HCT116 (cell line): Measurements from ENCODE around the gene COL26A1. TPM values are rescaled to one million over a fixed set of nuclear protein-coding genes. Genes with fewer than 3 reads are reported as not detected.

Source experiments
- ATAC-seq: fragments of 200-7000 bp; cut with Tn5 transposase; 2 replicates; pipeline ENCODE4 v1.9.1; 2020; ENCODE audit warnings: mild to moderate bottlenecking, moderate library complexity
- BruUV-seq: library from RNA; stranded (reverse); fragments of 400-500 nt; replicated peaks from 2 replicates; lab custom pipeline; 2021; lab: Mats Ljungman, UMichigan
- CTCF ChIA-PET: fragments of 300-600 bp; sonication (Branson Sonifier 250); formaldehyde crosslinking; loops from one replicate; lab custom pipeline; 2021; ENCODE audit warnings: antibody characterized with exemption; lab: Charles Lee
- POLR2A ChIA-PET: fragments of 300-600, 350-600 bp; sonication (Branson Sonifier 250); formaldehyde crosslinking; loops from one replicate; lab custom pipeline; 2021; ENCODE audit warnings: antibody characterized with exemption; lab: Charles Lee
- RAD21 ChIA-PET, 2 experiments: fragments of 300-600 bp; sonication (Branson Sonifier 250); formaldehyde crosslinking; loops; one replicate each; lab custom pipeline; 2023; ENCODE audit warnings: low total read pairs in 2 of 2; ENCODE audit not compliant: uncharacterized antibody in 2 of 2, unreplicated experiment in 2 of 2, low non-redundant PET in 1 of 2; lab: Charles Lee
- DNase-seq: peaks from one replicate; pipeline ENCODE4 v3.0.0-alpha.2; 2010; ENCODE audit warnings: low read depth, low spot score
- H2AFZ ChIP-seq: fragments of 200-600 bp; shearing (Covaris generic), sonication (generic); 2 replicates; pipeline ENCODE4 v1.6.1; 2017; ENCODE audit warnings: low read depth, mixed run types, mixed read lengths, antibody characterized with exemption, low read length; ENCODE audit not compliant: poor library complexity, severe bottlenecking
- H3K27ac ChIP-seq: 2 replicates; pipeline ENCODE4 v1.5.1; 2012; ENCODE audit warnings: low read depth, low read length
- H3K27me3 ChIP-seq: fragments of 200-600 bp; sonication (generic); 2 replicates; pipeline ENCODE4 v1.6.1; 2016; ENCODE audit warnings: mixed run types, low read length, mixed read lengths; ENCODE audit not compliant: insufficient read depth
- H3K36me3 ChIP-seq, 2 experiments: fragments of 200-500 bp in 1 of 2; fragments of 200-600 bp in 1 of 2; sonication (Bioruptor generic) in 1 of 2; sonication (generic) in 1 of 2; 2 replicates each; pipeline versions ENCODE4 v1.5.1 to v1.6.1; 2014 to 2016; ENCODE audit warnings: low read length in 2 of 2, inconsistent platforms in 1 of 2, mixed read lengths in 1 of 2, mixed run types in 1 of 2; ENCODE audit not compliant: insufficient read depth in 2 of 2, control insufficient read depth in 1 of 2
- H3K4me1 ChIP-seq, 2 experiments: fragments of 200-600 bp in 1 of 2; sonication (generic) in 1 of 2; 2 replicates each; pipeline versions ENCODE4 v1.5.1 to v1.6.1; 2012 to 2017; ENCODE audit warnings: low read length in 2 of 2, inconsistent platforms in 1 of 2, mild to moderate bottlenecking in 1 of 2, mixed read lengths in 1 of 2, mixed run types in 1 of 2, moderate library complexity in 1 of 2; ENCODE audit not compliant: insufficient read depth in 2 of 2, control insufficient read depth in 1 of 2
- H3K4me2 ChIP-seq: fragments of 200-600 bp; sonication (generic); 2 replicates; pipeline ENCODE4 v1.6.1; 2017; ENCODE audit warnings: mixed run types, low read length, mixed read lengths
- H3K4me3 ChIP-seq, 2 experiments: fragments of 200-600 bp in 1 of 2; sonication (generic) in 1 of 2; replicated peaks in 1 of 2; 2 replicates each; pipeline ENCODE4 v1.5.1; 2011 to 2016; ENCODE audit warnings: low read length in 2 of 2, control low read depth in 1 of 2, low read depth in 1 of 2, mild to moderate bottlenecking in 1 of 2, mixed read lengths in 1 of 2, mixed run types in 1 of 2
- H3K79me2 ChIP-seq: fragments of 200-600 bp; sonication (generic); 2 replicates; pipeline ENCODE4 v1.6.1; 2017; ENCODE audit warnings: mild to moderate bottlenecking, mixed run types, low read length, moderate library complexity, mixed read lengths; ENCODE audit not compliant: insufficient read depth
- H3K9ac ChIP-seq: fragments of 200-600 bp; sonication (generic); 2 replicates; pipeline ENCODE4 v1.6.1; 2016; ENCODE audit warnings: low read length, mixed read lengths
- H3K9me2 ChIP-seq: fragments of 200-600 bp; sonication (generic), shearing (Covaris generic); 2 replicates; pipeline ENCODE4 v1.6.1; 2017; ENCODE audit warnings: mixed run types, mild to moderate bottlenecking, moderate library complexity; ENCODE audit not compliant: insufficient read depth
- H3K9me3 ChIP-seq, 2 experiments: fragments of 200-500 bp in 1 of 2; fragments of 200-600 bp in 1 of 2; sonication (Bioruptor generic) in 1 of 2; sonication (generic) in 1 of 2; 2 replicates each; pipeline ENCODE4 v1.6.1; 2014 to 2017; ENCODE audit warnings: low read length in 2 of 2, mixed read lengths in 2 of 2, inconsistent platforms in 1 of 2, low read depth in 1 of 2, mild to moderate bottlenecking in 1 of 2, mixed run types in 1 of 2, moderate library complexity in 1 of 2; ENCODE audit not compliant: control insufficient read depth in 1 of 2, insufficient read depth in 1 of 2
- H4K20me1 ChIP-seq: fragments of 200-600 bp; sonication (generic), shearing (Covaris generic); 2 replicates; pipeline ENCODE4 v1.6.1; 2017; ENCODE audit warnings: mixed run types, mild to moderate bottlenecking, moderate library complexity; ENCODE audit not compliant: insufficient read depth
- CBX3 ChIP-seq: IDR thresholded peaks from 2 replicates; pipeline ENCODE4 v1.6.1; 2012; ENCODE audit warnings: low read depth
- CTCF ChIP-seq, 3 experiments: fragments of 200-600 bp in 1 of 3; sonication (generic) in 1 of 3; IDR thresholded peaks in 2 of 3; conservative IDR thresholded peaks in 1 of 3; 2 replicates each; pipeline ENCODE4 v1.5.1; 2012 to 2017; ENCODE audit warnings: low read depth in 2 of 3, low read length in 2 of 3, antibody characterized with exemption in 1 of 3, borderline replicate concordance in 1 of 3, control low read depth in 1 of 3, mild to moderate bottlenecking in 1 of 3, mixed read lengths in 1 of 3, mixed run types in 1 of 3, moderate library complexity in 1 of 3; ENCODE audit not compliant: insufficient read depth in 1 of 3
- EGR1 ChIP-seq: IDR thresholded peaks from 2 replicates; pipeline ENCODE4 v1.6.1; 2012; ENCODE audit warnings: low read depth
- EZH2 ChIP-seq: fragments of 200-600 bp; sonication (generic); IDR thresholded peaks from 2 replicates; pipeline ENCODE4 v1.6.1; 2017; ENCODE audit warnings: antibody characterized with exemption, mixed run types
- FOSL1 ChIP-seq: IDR thresholded peaks from 2 replicates; pipeline ENCODE4 v1.6.1; 2012; ENCODE audit warnings: low read depth
- MAX ChIP-seq: IDR thresholded peaks from 2 replicates; pipeline ENCODE4 v1.6.1; 2012
- POLR2A ChIP-seq: IDR thresholded peaks from 2 replicates; pipeline ENCODE4 v1.7.0; 2011; ENCODE audit warnings: borderline replicate concordance; ENCODE audit not compliant: insufficient read depth, insufficient read length; ENCODE audit errors: extremely low read depth
- POLR2AphosphoS5 ChIP-seq: IDR thresholded peaks from 2 replicates; pipeline ENCODE4 v1.6.1; 2011; ENCODE audit warnings: mild to moderate bottlenecking, low read depth, low read length, moderate library complexity
- RAD21 ChIP-seq: IDR thresholded peaks from 2 replicates; pipeline ENCODE4 v1.6.1; 2012; ENCODE audit warnings: low read depth, mild to moderate bottlenecking
- REST ChIP-seq: IDR thresholded peaks from 2 replicates; pipeline ENCODE4 v1.6.1; 2012; ENCODE audit warnings: low read depth
- SIN3A ChIP-seq: IDR thresholded peaks from 2 replicates; pipeline ENCODE4 v1.6.1; 2012; ENCODE audit warnings: low read depth
- TCF7L2 ChIP-seq: IDR thresholded peaks from 2 replicates; pipeline ENCODE4 v1.7.0; 2011; ENCODE audit warnings: borderline replicate concordance, inconsistent platforms; ENCODE audit not compliant: insufficient read depth, insufficient read length; ENCODE audit errors: extremely low read depth
- ZBTB33 ChIP-seq: IDR thresholded peaks from 2 replicates; pipeline ENCODE4 v1.6.1; 2011; ENCODE audit warnings: mild to moderate bottlenecking, low read length, moderate library complexity; ENCODE audit not compliant: insufficient replicate concordance; ENCODE audit errors: extremely low read depth
- ZFX ChIP-seq: fragments of 450-650 bp; IDR thresholded peaks from 2 replicates; pipeline ENCODE4 v1.6.1; 2017
- intact Hi-C: fragments of 100-400 bp; cut with micrococcal nuclease; formaldehyde crosslinking; loops from 2 replicates; pipeline ENCODE4 v1.10.0; 2022
- total RNA-seq: library from RNA; stranded (reverse); gene quantifications from one replicate; pipeline ENCODE4 v1.2.1, GENCODE V29; 2021; ENCODE audit not compliant: unreplicated experiment

COL26A1 gene
- total RNA-seq, 1 experiment from 2014 or later: 0.27 TPM

- TF ChIP-seq CTCF (IDR thresholded peaks at IDR 0.05 in 2 of 3, conservative IDR thresholded peaks at IDR 0.05 in 1 of 3; ENCODE audit: borderline replicate concordance in 1 of 3, insufficient read depth in 1 of 3, low read depth in 2 of 3, low read length in 2 of 3) (no peak), FOSL1 (no peak), CBX3 (no peak), POLR2A (no peak), POLR2AphosphoS5 (no peak), SIN3A (no peak)
- TF ChIP-seq, all 23 proteins: peak for 0
These were observed 144.7 kb downstream of the COL26A1 start (continued) for GRCh38 chr7:101507327-101507726.

GRCh38 chr7:101507791-101508252 is 145.1 kb downstream of the COL26A1 start:
- peak; percentile 89 for ATAC-seq
- CTCF ChIA-PET: interaction anchor here (1.6 kb wide), 1 partner anchor 10 kb away, joined by 3 read pairs; no protein-coding TSS in a partner anchor
- H3K27me3 ChIP-seq: no peaks in the 10 kb centered on the region
- no peak for TF ChIP-seq REST
- TF ChIP-seq POLR2A: no peak
- TF ChIP-seq ZBTB33: no peak
- no peak for TF ChIP-seq MAX
- no peak; the same call in 1 of the 2 replicates for TF ChIP-seq CBX3
- TF ChIP-seq TCF7L2: no peak
- TF ChIP-seq SIN3A: no peak
- no peak for TF ChIP-seq EZH2
- TF ChIP-seq ZFX: no peak
- TF ChIP-seq CTCF (IDR thresholded peaks at IDR 0.05 in 2 of 3, conservative IDR thresholded peaks at IDR 0.05 in 1 of 3; ENCODE audit: borderline replicate concordance in 1 of 3, insufficient read depth in 1 of 3, low read depth in 2 of 3, low read length in 2 of 3): peak; percentile 80 to 100 (median 98)
- TF ChIP-seq EGR1: no peak
- TF ChIP-seq RAD21: peak; percentile 98

More at GRCh38 chr7:101507791-101508252, 145.1 kb downstream of the COL26A1 start:
- Histone ChIP-seq H3K27ac (no peak overlapping the region), H3K4me3 (no peak overlapping the region), H3K9me3 (no peaks in the 10 kb centered on the region), H3K9ac (no peak overlapping the region), H3K79me2 (no peaks in the 10 kb centered on the region), H3K36me3 (no peaks in the 10 kb centered on the region), H3K9me2 (no peaks in the 10 kb centered on the region), H4K20me1 (no peaks in the 10 kb centered on the region), H3K4me2 (peak overlapping the region; percentile 34; the same call in 1 of the 2 replicates), H2AFZ (peak overlapping the region; percentile 94), H3K4me1 (peaks cover 0 to 4% of the 10 kb centered on the region in 2 experiments; a peak in 1 of 4 replicates)
- POLR2A ChIA-PET: no interaction called here
- RAD21 ChIA-PET: no interaction called here
- BruUV-seq: no TSS peak
- peak; percentile 63 for DNase-seq
- intact Hi-C loops: loop anchor here (2.0 kb wide), 1 partner anchor 143 kb away; no protein-coding TSS in a partner anchor
